GM15510 (cell line): ENCODE measurements around the gene PDC.

ENCODE experiments used
- POLR2A ChIP-seq: IDR thresholded peaks from 3 replicates; pipeline ENCODE4 v1.6.1; 2011; ENCODE audit warnings: borderline replicate concordance; ENCODE audit not compliant: insufficient read length; ENCODE audit errors: extremely low read depth

PDC gene

DNA sequence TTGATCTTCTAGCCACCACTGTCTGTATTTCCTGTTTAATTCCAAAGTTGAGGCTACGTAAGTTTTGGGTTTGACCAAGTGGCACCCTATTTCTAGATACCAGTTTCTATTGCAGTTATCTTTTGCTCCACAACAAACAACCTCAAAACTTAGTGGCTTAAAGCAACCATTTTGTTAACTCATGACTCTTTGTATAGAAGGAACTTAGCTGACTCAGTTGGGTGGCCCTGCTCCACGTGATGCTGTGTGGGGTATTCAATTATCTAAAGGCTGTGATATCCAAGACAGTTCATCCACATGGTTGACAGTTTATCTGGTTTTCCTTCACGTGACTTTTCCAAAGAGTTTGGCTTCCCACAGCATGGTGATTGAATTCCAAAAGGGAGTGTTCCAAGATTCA lies 34.8 kb downstream of the PDC start:
- no peak for TF ChIP-seq POLR2A

DNA sequence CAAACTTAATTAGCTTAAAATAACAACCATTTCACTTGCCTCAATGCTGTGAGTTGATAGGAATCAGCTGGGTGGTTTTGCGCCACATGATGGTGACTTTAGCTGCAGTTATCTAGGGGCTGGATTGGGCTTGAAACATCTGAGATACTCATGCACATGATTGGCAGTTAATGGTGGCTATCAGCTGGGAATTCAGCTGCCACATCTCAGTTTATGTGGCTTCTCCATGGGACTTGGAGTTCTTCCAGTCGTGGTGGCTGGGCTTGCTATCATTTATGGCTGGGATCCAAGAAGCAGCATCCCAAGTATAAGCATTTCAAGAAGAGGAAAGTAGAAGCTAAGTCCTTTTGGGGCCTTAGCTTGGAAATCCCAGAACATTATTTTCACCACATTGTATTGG lies 36.4 kb downstream of the PDC start:
- no peak for TF ChIP-seq POLR2A

DNA sequence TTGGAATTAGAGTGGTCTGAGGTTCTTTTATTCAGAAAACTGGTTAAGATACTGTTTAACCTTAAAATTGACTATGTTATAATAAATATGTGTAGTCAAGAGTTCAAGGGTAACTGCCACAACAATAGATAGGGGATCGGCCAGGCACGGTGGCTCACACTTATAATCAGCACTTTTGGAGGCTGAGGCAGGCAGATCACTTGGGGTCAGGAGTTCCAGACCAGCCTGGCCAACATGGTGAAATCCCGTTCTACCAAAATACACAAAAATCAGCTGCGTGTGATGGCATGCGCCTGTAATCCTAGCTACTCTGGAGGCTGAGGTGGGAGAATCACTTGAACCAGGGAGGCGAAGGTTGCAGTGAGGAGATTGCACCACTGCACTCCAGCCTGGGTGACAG lies 39.5 kb downstream of the PDC start:
- TF ChIP-seq POLR2A: no peak

DNA sequence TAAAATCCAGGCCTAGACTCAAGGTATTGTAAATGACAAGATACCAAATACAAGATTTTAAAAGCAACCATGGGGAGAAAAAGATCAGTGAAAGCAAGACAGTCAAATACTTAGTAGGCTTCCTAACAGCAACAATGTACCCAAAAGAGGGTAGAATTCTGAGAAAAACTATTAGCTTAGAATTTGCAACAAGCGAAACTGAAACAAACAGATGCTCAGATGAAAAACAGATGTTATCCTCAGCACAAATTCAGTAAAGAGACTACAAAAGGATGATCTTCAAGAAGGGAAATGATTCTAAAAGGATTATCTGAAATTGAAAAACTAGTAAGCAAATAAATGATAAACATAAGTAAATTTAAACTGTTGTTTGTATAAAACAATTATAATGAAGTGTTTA lies 40.0 kb downstream of the PDC start:
- no peak for TF ChIP-seq POLR2A

DNA sequence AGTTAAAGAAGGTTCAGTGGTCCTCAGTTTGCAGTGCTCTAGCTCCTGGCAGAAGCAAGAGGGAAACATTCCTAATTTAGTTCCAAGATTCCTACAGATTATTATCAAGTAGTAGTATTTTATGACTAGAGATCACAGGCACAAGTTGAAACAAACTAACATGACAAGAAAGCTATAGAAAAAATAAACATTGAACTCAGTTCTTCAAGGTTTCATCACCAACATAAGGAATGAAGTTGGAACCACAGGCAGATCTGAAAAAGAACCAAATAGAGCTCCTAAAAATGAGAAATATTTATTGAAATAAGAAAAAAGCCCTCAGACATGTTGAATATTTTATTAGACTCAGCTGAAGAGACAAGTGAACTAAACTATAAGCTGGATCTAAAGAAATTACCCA lies 40.6 kb downstream of the PDC start:
- no peak for TF ChIP-seq POLR2A

DNA sequence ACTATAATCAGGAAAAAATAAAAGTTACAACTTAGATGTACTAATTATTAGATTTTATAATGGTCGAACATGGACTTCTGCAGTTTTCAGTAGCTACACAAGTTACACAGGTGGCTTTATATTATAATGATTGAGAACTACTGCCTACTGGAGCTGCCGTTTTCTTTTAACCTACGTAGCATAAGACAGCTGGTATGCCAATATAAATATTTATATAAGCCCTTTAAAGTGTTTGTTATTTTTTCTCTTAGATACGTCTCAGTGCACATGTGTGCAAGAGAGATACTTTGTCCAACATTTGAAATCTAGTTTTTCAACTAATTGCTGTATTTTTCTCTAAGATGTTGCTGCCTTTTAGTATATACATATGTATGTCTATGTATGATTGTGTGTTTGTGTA lies 42.4 kb downstream of the PDC start:
- TF ChIP-seq POLR2A: no peak

DNA sequence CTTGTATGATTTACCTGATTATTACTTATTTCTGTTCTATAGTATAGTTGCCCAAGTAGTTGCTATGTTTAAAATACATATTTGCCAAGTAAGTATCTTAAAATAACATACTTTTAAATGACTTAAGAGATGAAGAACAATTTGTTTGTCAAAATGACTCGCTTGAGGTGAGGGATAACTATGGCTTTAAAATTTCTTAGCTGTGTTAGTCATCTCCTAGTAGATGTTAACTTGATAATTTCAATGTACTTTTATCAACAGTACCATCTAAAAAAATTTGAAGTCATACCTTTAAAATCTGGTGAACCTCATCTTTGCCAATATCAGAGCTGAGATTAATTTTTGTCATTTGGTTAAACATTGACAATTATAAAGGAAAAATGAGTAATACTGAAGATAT lies 47.6 kb downstream of the PDC start:
- no peak for TF ChIP-seq POLR2A

DNA sequence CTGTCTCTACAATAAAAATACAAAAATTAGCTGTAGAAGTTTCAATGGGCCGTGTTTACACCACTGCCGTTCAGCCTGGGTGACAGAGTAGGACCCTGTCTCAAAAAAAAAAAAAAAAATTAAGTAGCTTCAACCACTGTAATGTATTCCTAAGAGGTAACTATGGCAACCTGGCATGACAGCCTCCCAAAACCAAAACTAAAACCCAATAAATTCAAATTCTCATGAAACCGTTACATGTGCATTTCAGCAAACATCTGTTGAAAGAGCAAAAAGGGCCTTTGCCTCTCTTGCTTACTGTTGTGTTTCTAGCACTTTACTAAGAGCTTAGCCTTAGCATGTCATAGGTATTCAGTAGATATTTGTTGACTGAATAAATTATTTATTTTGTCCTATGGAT lies 51.8 kb downstream of the PDC start:
- no peak for TF ChIP-seq POLR2A

DNA sequence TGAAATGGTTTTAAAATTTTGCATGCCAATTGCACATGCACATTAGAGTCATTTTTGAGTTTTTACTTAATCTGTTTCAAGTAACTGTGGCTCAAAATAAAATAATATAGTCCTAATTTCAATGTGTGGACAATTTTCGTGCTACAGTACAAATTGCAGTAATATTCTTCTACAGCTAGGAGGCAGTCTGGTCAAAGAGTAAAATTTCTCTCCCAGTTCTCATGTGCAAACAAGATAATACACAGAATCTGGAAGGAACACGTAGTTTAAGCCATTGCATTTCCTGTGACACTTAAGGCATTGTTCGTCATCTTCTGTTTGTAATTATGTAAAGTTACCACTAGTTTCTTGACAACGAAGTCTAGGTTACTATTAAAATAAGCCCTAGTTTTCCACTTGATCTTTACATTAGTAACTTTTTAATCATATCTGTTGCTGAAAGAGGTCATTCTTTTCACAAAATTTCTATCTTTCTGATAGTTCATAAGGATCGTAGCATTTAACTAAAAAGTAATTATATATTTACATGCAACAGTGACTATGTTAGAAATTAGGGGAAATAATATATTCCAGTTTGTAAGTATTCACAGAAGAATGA lies 56.4 kb downstream of the PDC start:
- no peak for TF ChIP-seq POLR2A

DNA sequence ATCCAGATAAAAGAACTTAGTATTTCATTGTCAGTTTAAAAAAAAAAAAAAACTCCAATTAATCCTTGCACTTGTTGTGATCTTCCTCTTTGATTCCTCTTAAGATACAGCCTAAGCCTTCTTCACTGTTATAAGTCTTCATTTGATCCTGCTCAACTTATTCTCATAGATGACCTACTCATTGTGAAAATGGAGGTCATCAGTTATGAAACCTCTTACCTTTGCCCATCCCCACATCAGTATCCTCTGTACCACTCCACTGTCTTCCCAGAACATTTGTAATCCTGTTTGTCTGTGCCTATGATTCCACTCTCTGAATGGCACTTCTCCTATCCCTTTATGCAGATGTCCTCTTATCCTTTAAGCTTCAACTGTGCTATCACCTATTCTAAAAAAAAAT lies 57.3 kb downstream of the PDC start:
- no peak for TF ChIP-seq POLR2A
